ENCODE measurements around the gene ANAPC15. TPM values are rescaled to one million over a fixed set of nuclear protein-coding genes. Genes with fewer than 3 reads are reported as not detected.

ANAPC15 gene
- total and polyA plus RNA-seq, 2 experiments from 2014 or later = 52.1 to 117 TPM

DNA sequence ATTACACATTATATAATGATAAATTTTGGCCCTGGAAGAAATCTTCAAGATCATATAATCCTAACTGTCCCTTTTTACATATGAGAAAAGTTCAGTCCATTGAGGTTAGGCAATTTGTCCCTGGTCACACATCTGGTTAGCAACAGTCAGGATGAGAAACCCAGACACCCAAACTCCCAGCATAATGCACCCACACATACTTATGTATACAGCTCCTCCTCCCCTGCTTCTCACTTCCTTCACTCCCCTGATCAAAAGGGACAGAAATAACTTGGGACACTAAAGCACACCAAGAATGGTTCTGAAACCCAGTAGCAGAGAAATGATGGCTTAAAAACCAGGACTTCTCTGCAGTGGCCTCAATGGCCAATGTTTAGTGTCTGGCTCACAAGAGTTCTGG, 43.3 kb downstream of the ANAPC15 start:
- H3K27me3 Mint-ChIP-seq (ENCODE audit: insufficient read depth, low read depth, poor library complexity) = peaks cover 5% of the 10 kb centered on the region

More for the DNA sequence above, 43.3 kb downstream of the ANAPC15 start:
- Histone ChIP-seq H2AFZ (no peak overlapping the region), H3K4me3 (no peak overlapping the region), H3K36me3 (ENCODE audit: insufficient read depth) (no peaks in the 10 kb centered on the region; the same call in 1 of the 2 replicates), H3K9me2 (ENCODE audit: insufficient read depth) (no peaks in the 10 kb centered on the region), H3K4me2 (no peak overlapping the region), H3K79me2 (replicated peaks; ENCODE audit: insufficient read depth) (peaks cover 76% of the 10 kb centered on the region), H3K27ac (ENCODE audit: low read depth) (no peak overlapping the region), H4K20me1 (replicated peaks; ENCODE audit: insufficient read depth) (peaks cover 33% of the 10 kb centered on the region), H3K4me1 (ENCODE audit: insufficient read depth) (peaks cover 13% of the 10 kb centered on the region; the same call in 1 of the 2 replicates), H3K27me3 (ENCODE audit: insufficient read depth) (no peaks in the 10 kb centered on the region), H3F3A (replicated peaks; ENCODE audit: low read depth) (no peaks in the 10 kb centered on the region)
- DNase-seq (ENCODE audit: low spot score) (no peak), ATAC-seq (no peak)
- H3K27ac Mint-ChIP-seq = no peak overlapping the region
- peaks cover 12% of the 10 kb centered on the region for H3K36me3 Mint-ChIP-seq (ENCODE audit: low read depth)
- no peak overlapping the region for H3K4me3 Mint-ChIP-seq
- no peaks in the 10 kb centered on the region for H3K9me3 Mint-ChIP-seq
- peaks cover 32% of the 10 kb centered on the region for H3K4me1 Mint-ChIP-seq
- TF ChIP-seq ZNF114 (CRISPR knock-in tag; IDR thresholded peaks at IDR 0.05) (no peak), STAT1 (IDR thresholded peaks at IDR 0.05; ENCODE audit: unreplicated experiment) (no peak), EZH2 (IDR thresholded peaks at IDR 0.05; ENCODE audit: low read depth, unreplicated experiment) (no peak), NANOG (IDR thresholded peaks at IDR 0.05; ENCODE audit: borderline replicate concordance) (no peak)
- TF ChIP-seq, protein P1, sequence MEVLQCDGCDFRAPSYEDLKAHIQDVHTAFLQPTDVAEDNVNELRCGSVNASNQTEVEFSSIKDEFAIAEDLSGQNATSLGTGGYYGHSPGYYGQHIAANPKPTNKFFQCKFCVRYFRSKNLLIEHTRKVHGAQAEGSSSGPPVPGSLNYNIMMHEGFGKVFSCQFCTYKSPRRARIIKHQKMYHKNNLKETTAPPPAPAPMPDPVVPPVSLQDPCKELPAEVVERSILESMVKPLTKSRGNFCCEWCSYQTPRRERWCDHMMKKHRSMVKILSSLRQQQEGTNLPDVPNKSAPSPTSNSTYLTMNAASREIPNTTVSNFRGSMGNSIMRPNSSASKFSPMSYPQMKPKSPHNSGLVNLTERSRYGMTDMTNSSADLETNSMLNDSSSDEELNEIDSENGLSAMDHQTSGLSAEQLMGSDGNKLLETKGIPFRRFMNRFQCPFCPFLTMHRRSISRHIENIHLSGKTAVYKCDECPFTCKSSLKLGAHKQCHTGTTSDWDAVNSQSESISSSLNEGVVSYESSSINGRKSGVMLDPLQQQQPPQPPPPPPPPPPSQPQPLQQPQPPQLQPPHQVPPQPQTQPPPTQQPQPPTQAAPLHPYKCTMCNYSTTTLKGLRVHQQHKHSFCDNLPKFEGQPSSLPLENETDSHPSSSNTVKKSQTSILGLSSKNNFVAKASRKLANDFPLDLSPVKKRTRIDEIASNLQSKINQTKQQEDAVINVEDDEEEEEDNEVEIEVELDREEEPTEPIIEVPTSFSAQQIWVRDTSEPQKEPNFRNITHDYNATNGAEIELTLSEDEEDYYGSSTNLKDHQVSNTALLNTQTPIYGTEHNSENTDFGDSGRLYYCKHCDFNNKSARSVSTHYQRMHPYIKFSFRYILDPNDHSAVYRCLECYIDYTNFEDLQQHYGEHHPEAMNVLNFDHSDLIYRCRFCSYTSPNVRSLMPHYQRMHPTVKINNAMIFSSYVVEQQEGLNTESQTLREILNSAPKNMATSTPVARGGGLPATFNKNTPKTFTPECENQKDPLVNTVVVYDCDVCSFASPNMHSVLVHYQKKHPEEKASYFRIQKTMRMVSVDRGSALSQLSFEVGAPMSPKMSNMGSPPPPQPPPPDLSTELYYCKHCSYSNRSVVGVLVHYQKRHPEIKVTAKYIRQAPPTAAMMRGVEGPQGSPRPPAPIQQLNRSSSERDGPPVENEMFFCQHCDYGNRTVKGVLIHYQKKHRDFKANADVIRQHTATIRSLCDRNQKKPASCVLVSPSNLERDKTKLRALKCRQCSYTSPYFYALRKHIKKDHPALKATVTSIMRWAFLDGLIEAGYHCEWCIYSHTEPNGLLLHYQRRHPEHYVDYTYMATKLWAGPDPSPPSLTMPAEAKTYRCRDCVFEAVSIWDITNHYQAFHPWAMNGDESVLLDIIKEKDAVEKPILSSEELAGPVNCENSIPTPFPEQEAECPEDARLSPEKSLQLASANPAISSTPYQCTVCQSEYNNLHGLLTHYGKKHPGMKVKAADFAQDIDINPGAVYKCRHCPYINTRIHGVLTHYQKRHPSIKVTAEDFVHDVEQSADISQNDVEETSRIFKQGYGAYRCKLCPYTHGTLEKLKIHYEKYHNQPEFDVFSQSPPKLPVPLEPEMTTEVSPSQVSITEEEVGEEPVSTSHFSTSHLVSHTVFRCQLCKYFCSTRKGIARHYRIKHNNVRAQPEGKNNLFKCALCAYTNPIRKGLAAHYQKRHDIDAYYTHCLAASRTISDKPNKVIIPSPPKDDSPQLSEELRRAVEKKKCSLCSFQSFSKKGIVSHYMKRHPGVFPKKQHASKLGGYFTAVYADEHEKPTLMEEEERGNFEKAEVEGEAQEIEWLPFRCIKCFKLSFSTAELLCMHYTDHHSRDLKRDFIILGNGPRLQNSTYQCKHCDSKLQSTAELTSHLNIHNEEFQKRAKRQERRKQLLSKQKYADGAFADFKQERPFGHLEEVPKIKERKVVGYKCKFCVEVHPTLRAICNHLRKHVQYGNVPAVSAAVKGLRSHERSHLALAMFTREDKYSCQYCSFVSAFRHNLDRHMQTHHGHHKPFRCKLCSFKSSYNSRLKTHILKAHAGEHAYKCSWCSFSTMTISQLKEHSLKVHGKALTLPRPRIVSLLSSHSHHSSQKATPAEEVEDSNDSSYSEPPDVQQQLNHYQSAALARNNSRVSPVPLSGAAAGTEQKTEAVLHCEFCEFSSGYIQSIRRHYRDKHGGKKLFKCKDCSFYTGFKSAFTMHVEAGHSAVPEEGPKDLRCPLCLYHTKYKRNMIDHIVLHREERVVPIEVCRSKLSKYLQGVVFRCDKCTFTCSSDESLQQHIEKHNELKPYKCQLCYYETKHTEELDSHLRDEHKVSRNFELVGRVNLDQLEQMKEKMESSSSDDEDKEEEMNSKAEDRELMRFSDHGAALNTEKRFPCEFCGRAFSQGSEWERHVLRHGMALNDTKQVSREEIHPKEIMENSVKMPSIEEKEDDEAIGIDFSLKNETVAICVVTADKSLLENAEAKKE (CRISPR knock-in tag; IDR thresholded peaks at IDR 0.05) = no peak
- TF ChIP-seq, protein P2, sequence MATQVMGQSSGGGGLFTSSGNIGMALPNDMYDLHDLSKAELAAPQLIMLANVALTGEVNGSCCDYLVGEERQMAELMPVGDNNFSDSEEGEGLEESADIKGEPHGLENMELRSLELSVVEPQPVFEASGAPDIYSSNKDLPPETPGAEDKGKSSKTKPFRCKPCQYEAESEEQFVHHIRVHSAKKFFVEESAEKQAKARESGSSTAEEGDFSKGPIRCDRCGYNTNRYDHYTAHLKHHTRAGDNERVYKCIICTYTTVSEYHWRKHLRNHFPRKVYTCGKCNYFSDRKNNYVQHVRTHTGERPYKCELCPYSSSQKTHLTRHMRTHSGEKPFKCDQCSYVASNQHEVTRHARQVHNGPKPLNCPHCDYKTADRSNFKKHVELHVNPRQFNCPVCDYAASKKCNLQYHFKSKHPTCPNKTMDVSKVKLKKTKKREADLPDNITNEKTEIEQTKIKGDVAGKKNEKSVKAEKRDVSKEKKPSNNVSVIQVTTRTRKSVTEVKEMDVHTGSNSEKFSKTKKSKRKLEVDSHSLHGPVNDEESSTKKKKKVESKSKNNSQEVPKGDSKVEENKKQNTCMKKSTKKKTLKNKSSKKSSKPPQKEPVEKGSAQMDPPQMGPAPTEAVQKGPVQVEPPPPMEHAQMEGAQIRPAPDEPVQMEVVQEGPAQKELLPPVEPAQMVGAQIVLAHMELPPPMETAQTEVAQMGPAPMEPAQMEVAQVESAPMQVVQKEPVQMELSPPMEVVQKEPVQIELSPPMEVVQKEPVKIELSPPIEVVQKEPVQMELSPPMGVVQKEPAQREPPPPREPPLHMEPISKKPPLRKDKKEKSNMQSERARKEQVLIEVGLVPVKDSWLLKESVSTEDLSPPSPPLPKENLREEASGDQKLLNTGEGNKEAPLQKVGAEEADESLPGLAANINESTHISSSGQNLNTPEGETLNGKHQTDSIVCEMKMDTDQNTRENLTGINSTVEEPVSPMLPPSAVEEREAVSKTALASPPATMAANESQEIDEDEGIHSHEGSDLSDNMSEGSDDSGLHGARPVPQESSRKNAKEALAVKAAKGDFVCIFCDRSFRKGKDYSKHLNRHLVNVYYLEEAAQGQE (IDR thresholded peaks at IDR 0.05; ENCODE audit: unreplicated experiment) = no peak

Measured in GM23338 (cell line).